AG04450 (cell line): Measurements from ENCODE around the gene ITPK1. TPM values are rescaled to one million over a fixed set of nuclear protein-coding genes. Genes with fewer than 3 reads are reported as not detected.

Experiments used
- CTCF ChIA-PET: fragments of 300-600, 350-600 bp; formaldehyde crosslinking; extraction: SDS; loops from one replicate; lab custom pipeline; 2022; ENCODE audit warnings: antibody characterized with exemption, inconsistent platforms; lab: Charles Lee
- POLR2A ChIA-PET: fragments of 350-600 bp; formaldehyde crosslinking; extraction: SDS; loops from one replicate; lab custom pipeline; 2021; ENCODE audit warnings: antibody characterized with exemption, inconsistent platforms; lab: Yijun Ruan, JAX
- DNase-seq: peaks from one replicate; pipeline ENCODE4 v3.0.0-alpha.2; 2011; ENCODE audit warnings: low read depth, low spot score
- H3K27ac ChIP-seq: one replicate; pipeline ENCODE4 v1.5.1; 2012; ENCODE audit warnings: low read depth, low read length, control low read depth
- H3K27me3 ChIP-seq: one replicate; pipeline ENCODE4 v1.6.0; 2012; ENCODE audit warnings: low read length; ENCODE audit not compliant: control insufficient read depth, insufficient read depth
- H3K4me3 ChIP-seq: 2 replicates; pipeline ENCODE4 v1.5.1; 2011; ENCODE audit warnings: mild to moderate bottlenecking, low read depth, low read length, control low read depth
- H3K9me3 ChIP-seq: 2 replicates; pipeline ENCODE4 v1.5.1; 2012; ENCODE audit warnings: low read length; ENCODE audit not compliant: control insufficient read depth, insufficient read depth
- polyA plus RNA-seq: library from polyadenylated mRNA; depleted of rRNA; stranded (reverse); fragments of >200 nt; gene quantifications from 2 replicates; pipeline ENCODE4 v1.2.3, GENCODE V29; 2011
- TF ChIP-seq, protein P1 (sequence below): IDR thresholded peaks from 2 replicates; pipeline ENCODE4 v1.5.1; 2011; ENCODE audit warnings: low read depth, low read length, control low read depth, inconsistent platforms

The ITPK1 gene
- polyA plus RNA-seq, 1 experiment, result 13.6 TPM

GRCh38 chr14:92958373-92959188 is 157.1 kb downstream of the ITPK1 start:
- POLR2A ChIA-PET, result no interaction called here
- CTCF ChIA-PET, result interaction anchor here (1.2 kb wide), 1 partner anchor 155 kb away, joined by 3 read pairs; no protein-coding TSS in a partner anchor

DNA sequence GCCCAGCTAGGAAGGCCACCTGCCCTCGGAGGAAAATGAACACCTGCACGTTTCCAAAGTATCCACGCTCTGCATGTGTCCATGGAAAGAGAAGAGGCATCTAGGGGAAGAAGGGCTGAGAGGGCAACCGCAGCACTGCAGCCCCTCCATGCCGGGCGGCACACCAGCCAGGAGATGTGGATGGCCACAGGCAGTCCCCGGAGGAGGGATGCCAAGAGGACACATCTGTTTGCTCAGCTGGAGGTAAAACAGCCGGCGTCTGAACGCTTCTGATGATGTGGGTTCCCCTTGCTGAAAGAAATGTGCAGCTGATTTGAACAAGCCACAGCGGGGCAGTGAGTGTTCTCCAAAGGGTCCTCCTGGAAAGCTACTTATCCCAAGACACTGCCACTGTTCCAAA is 158.8 kb downstream of the ITPK1 start:
- no peaks in the 10 kb centered on the region for H3K27me3 ChIP-seq
- H3K9me3 ChIP-seq, result no peaks in the 10 kb centered on the region; the same call in 1 of the 2 replicates
- POLR2A ChIA-PET, result no interaction called here
- TF ChIP-seq, protein P1, sequence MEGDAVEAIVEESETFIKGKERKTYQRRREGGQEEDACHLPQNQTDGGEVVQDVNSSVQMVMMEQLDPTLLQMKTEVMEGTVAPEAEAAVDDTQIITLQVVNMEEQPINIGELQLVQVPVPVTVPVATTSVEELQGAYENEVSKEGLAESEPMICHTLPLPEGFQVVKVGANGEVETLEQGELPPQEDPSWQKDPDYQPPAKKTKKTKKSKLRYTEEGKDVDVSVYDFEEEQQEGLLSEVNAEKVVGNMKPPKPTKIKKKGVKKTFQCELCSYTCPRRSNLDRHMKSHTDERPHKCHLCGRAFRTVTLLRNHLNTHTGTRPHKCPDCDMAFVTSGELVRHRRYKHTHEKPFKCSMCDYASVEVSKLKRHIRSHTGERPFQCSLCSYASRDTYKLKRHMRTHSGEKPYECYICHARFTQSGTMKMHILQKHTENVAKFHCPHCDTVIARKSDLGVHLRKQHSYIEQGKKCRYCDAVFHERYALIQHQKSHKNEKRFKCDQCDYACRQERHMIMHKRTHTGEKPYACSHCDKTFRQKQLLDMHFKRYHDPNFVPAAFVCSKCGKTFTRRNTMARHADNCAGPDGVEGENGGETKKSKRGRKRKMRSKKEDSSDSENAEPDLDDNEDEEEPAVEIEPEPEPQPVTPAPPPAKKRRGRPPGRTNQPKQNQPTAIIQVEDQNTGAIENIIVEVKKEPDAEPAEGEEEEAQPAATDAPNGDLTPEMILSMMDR, result no peak
- DNase-seq, result no peak
- no peak overlapping the region for H3K4me3 ChIP-seq
- CTCF ChIA-PET, result no interaction called here
- H3K27ac ChIP-seq, result no peak overlapping the region

More at GRCh38 chr14:92958373-92959188, 157.1 kb downstream of the ITPK1 start:
- Histone ChIP-seq H3K27ac (no peak overlapping the region), H3K27me3 (no peaks in the 10 kb centered on the region), H3K9me3 (no peaks in the 10 kb centered on the region; the same call in 1 of the 2 replicates), H3K4me3 (no peak overlapping the region)
- DNase-seq, result no peak
- TF ChIP-seq, protein P1, result no peak

GRCh38 chr14:92955381-92955780 is 160.3 kb downstream of the ITPK1 start:
- TF ChIP-seq, protein P1, result no peak
- Histone ChIP-seq H3K27ac (no peak overlapping the region), H3K27me3 (no peaks in the 10 kb centered on the region), H3K9me3 (no peaks in the 10 kb centered on the region), H3K4me3 (no peak overlapping the region)
- POLR2A ChIA-PET, result no interaction called here
- CTCF ChIA-PET, result interaction anchor here (1.2 to 5.2 kb wide), 4 partner anchors 158 to 223 kb away, joined by 6 to 58 read pairs (median 22); no protein-coding TSS in a partner anchor
- no peak for DNase-seq

DNA sequence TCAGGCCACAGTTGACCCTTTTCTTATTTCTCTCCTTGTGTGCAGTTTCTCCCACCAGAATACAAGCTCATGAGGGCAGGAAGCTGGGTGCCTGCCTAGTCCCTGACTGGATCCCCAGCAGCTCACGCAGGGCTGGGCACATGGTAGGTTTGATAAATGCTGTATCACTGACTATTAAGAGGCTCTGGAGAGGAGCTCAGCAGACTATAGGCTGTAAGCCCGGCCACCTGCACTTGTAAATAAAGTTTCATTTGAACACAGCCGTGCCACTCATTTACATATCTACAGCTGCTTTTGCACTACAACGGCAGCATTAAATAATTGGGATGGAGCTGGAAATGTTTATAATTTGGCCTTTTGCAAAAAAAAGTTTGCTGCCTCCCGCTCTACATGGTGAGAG is 160.8 kb downstream of the ITPK1 start:
- no peak for DNase-seq
- ChIA-PET POLR2A (no interaction called here), CTCF (interaction anchor here (1.2 to 5.2 kb wide), 4 partner anchors 158 to 224 kb away, joined by 6 to 58 read pairs (median 22); no protein-coding TSS in a partner anchor)
- H3K27me3 ChIP-seq, result no peaks in the 10 kb centered on the region
- H3K27ac ChIP-seq, result no peak overlapping the region
- no peaks in the 10 kb centered on the region for H3K9me3 ChIP-seq
- no peak overlapping the region for H3K4me3 ChIP-seq
- TF ChIP-seq, protein P1, result no peak

DNA sequence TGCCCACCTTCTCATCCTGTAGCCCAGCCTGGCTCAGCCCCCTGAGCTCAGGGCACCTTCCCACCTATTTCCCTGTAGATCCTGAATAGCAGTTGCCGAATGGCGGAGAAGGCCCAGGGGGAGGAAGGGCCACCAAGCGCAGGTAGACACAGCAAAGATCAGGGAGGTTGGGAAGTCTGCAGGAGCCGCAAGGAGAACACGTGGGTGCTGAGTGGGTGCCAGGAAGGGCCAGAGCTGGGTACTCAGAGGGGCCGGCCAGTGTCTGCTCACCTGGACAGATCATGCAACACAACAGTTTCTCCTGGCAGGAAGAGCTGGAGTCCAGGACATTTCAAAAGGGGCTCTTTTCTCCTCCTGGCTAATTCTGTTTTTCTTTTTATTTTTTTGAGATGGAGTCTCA is 162.2 kb downstream of the ITPK1 start:
- H3K27me3 ChIP-seq, result no peaks in the 10 kb centered on the region
- H3K27ac ChIP-seq, result no peak overlapping the region
- DNase-seq, result no peak
- ChIA-PET POLR2A (no interaction called here), CTCF (interaction anchor here (1.4 to 5.2 kb wide), 6 partner anchors 155 to 225 kb away, joined by 6 to 58 read pairs (median 15); no protein-coding TSS in a partner anchor)
- TF ChIP-seq, protein P1, result no peak
- H3K9me3 ChIP-seq, result no peaks in the 10 kb centered on the region
- no peak overlapping the region for H3K4me3 ChIP-seq
